ENCODE results near the gene AUTS2.

AUTS2 gene

DNA sequence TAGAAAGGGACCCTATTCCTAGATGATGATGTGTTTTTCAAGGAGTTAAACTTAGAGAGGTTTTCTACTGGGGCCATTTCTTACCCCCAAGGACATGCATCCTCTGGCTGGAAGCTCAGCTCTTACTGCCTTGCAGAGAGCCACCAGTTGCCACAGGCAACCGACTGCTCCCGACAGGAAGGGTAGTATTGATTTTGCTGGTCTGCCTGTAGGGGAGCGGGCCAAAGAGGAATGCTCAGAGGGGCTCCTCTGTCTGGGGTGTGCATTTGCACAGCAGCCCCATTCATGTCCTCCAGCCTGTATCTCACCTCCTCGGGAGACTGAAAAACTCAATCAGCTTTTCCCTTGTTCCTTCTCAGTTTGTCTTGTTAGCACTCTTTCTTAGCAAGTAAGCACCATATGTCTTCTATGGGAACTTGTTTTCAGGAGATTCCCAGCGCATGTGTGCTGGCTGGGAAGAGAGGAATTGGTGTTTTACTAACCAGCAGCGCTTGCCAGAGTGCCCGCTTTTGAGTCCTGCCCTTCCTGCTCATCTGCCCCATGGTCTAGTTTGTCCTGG is 794.7 kb downstream of the AUTS2 start:
- DNase-seq (ENCODE audit: low read depth in 1 of 2, low spot score in 1 of 2), result no peak

DNA sequence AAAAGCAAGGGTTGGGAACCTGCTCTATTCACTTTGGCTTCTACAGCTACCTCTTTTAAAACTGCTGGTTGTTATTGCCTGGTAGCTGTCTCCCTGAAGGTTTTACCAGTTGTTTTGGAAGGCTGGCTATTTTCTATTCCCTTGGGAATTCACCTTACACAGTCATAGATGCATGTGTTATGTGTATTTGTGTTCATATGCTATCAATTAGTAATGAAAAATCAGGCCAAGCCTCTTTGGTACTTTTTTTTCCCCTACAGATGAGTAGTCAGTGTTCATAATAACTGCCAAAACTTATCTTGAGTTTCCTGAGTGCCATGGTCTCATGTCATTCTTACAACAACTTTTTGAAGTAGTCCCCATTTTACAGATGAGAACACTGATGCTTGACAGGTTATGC is 795.7 kb downstream of the AUTS2 start:
- no peak for DNase-seq (ENCODE audit: low read depth in 1 of 2, low spot score in 1 of 2)

DNA sequence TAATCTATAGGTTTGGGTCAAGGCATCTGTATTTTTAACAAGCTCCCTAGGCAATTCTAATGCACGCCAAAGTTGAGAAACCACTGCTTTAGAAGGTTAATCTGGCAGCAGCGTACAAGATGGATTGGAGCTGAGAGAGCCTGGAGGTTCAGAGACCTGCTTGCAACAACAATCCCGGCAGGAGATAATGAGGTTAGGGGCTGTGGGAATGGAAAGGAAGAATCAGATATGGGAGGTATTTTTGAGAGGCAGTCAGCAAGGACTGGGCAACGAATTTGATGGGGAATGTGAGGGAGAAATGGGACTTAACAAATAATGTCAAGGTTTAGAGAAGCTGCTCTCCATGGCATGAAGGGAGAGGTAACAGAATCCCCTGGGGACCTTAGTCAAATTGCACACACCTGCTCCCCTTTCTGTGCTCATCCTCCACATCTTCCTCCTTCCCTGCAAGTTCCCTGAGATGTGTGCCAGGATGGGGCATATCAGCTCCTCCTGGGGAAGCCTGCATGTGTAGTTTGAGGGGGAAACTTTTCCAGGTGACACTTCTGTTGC is 802.6 kb downstream of the AUTS2 start:
- DNase-seq (ENCODE audit: low read depth in 1 of 2, low spot score in 1 of 2), result no peak

DNA sequence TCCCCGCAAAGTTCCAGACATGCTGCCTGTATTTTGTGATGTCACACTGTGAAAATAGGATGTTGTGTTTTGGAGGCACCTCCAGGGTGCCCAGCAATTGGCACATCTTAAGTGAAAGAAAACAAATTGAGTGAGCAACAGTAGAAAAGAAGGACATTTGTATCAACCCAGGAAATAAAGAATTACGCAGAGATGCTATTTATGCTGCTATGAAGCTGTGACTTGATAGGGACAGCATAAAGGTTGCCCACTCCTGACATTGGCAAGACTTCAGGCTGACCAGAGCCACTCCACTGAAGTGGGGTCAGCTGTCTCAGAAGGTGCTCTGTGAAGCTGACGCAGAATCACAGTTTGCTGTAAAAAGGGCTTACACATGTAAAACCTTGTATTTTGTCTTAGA is 803.8 kb downstream of the AUTS2 start:
- DNase-seq (ENCODE audit: low read depth in 1 of 2, low spot score in 1 of 2), result no peak

- no peak for DNase-seq (ENCODE audit: low read depth in 1 of 2, low spot score in 1 of 2)
Observed at GRCh38 chr7:70405241-70405640, 807.0 kb downstream of the AUTS2 start.

DNA sequence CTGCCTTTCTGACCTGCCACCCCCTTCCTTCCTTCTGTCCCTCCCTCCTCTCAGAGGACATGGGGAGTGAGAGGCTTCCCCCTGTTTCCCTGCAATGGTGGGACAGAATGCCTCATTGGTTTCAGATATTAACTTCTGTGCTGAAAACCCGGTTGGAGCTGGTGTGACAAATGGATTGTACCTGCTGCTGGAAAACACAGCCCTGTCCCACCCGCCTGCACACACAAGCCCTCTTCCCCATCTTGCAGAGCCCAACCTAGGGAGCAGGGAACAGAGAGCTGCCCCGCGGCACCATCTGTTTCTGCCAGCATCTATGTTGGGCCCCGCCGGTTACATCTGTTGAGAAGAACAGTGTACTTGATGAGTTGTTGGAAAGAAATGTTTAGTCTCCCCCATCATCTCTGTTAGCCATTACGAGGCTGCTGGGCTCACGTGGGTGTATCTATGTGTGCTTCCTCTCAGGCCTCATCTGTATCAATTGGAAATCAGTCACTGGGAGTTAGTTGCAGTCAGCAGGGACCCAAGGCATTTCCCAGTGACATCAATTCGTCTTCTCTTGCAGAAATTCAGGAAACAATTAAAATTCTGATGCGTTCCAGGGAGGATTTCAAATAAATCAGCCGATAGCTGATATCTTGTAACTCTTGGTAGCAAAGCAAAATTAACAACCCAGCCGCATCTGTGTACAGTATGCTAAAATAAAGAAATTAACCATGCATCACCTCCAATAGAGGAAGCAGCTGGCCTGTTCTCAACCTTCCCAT is 808.1 kb downstream of the AUTS2 start:
- DNase-seq (ENCODE audit: low read depth in 1 of 2, low spot score in 1 of 2), result no peak

GRCh38 chr7:70406950-70407209 is 808.6 kb downstream of the AUTS2 start:
- no peak for DNase-seq (ENCODE audit: low read depth in 1 of 2, low spot score in 1 of 2)

GRCh38 chr7:70408477-70408876 is 810.2 kb downstream of the AUTS2 start:
- DNase-seq (ENCODE audit: low read depth in 1 of 2, low spot score in 1 of 2), result no peak

DNA sequence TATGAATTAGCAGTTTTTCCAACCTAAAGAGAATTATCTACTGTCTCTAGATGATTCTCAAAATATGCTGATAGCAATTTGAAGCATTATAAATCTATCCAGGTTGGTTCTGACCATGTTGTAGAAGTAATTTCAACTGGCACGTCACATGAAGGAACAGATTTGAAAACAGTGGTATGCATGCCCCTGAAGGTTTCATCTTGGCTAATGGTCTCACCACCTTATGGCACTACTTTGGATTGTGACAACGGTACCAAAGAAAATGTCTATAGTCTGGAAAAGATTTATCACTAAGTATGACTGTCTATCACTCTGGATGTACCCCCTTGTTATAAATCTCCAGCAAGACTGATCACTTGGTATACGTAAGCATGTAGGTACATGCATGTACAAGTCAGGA is 810.6 kb downstream of the AUTS2 start:
- no peak for DNase-seq (ENCODE audit: low read depth in 1 of 2, low spot score in 1 of 2)

GRCh38 chr7:70410134-70410750 is 812.0 kb downstream of the AUTS2 start:
- no peak for DNase-seq (ENCODE audit: low read depth in 1 of 2, low spot score in 1 of 2)

- DNase-seq (ENCODE audit: low read depth in 1 of 2, low spot score in 1 of 2), result no peak
Observed at GRCh38 chr7:70414368-70414767, 816.1 kb downstream of the AUTS2 start.

- no peak for DNase-seq (ENCODE audit: low read depth in 1 of 2, low spot score in 1 of 2)
Observed at GRCh38 chr7:70415179-70415972, 817.1 kb downstream of the AUTS2 start.

GRCh38 chr7:70416347-70416985 is 818.2 kb downstream of the AUTS2 start:
- no peak for DNase-seq (ENCODE audit: low read depth in 1 of 2, low spot score in 1 of 2)

- no peak for DNase-seq (ENCODE audit: low read depth in 1 of 2, low spot score in 1 of 2)
Observed at GRCh38 chr7:70416986-70417655, 818.8 kb downstream of the AUTS2 start.

DNA sequence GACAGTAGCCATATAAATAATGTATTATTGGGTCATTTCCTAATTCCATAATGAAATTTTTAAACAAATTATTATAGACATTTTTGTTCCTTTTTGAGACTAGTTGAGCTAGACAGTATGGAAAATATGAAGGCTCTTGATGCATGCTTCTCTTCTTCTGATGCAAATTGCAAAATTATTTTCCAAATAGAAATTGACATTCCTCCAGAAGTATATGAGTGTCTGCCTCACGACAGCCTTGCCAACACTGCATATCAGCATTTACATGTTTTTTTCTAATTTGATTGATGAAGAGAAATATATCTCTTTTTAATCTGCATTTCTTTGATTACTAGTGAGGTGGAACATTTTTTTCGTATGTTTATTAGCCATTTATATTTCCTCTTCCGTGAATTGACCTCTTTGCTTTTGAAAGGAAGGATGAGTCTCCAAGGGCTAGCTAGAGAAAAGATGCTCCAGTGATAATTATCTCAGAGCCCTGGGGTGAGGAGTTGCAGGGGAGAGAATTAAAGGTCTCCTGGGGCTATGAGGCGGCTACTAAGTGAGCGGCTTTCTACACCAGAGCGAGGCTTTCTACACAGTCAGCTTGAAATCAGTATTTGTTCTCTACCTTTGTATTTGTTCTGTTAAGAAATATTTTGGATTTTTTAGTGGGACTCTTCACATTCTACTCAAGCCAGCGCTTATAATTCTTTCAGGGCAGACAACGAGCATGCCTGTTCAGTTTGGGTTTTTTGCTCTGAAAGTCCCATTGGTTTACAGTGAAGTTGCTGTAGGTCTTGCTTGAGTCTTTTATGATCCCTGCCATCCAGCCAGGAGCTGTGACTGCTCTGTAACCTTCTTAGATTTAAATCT is 821.5 kb downstream of the AUTS2 start:
- DNase-seq (ENCODE audit: low read depth in 1 of 2, low spot score in 1 of 2), result no peak

- DNase-seq (ENCODE audit: low read depth in 1 of 2, low spot score in 1 of 2), result no peak
Observed at GRCh38 chr7:70420381-70420662, 822.0 kb downstream of the AUTS2 start.

GRCh38 chr7:70421319-70421718 is 823.0 kb downstream of the AUTS2 start:
- DNase-seq (ENCODE audit: low read depth in 1 of 2, low spot score in 1 of 2), result no peak

DNA sequence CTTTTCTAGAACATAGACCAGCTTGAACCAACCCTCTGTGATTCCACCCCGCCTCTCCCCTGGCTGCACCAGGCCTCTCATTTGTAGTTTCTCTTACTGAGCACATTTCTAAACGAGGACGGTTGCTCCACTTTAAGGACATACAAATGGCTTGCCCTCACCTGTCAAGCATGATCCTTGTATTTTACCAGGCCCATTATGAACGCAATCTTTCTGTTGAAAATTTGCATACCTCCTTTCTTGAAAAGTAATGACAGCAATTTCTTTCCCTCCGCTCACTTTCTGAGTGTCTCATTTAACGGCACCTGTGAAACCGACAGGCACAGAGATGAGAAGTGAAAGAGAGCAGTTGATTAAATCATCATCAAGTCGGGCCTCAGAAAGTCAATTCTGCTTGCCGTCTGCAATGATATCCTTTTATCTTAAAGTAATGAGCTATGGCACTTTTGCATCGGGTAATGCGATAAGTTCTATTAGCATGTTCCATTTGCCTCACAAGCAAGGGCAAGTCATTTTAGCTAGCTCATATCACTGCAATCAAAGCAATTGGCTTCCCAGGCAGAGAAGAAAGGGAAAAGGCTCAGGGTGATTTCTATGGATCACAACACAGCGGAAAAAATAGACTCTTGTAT is 828.1 kb downstream of the AUTS2 start:
- DNase-seq (ENCODE audit: low read depth in 1 of 2, low spot score in 1 of 2), result no peak

- DNase-seq (ENCODE audit: low read depth in 1 of 2, low spot score in 1 of 2), result no peak
Observed at GRCh38 chr7:70432567-70433001, 834.3 kb downstream of the AUTS2 start.

- no peak for DNase-seq (ENCODE audit: low read depth in 1 of 2, low spot score in 1 of 2)
Observed at GRCh38 chr7:70434376-70434775, 836.1 kb downstream of the AUTS2 start.
